Measurements from ENCODE around the gene FLNB. TPM values are rescaled to one million over a fixed set of nuclear protein-coding genes. Genes with fewer than 3 reads are reported as not detected.

The FLNB gene
- total RNA-seq, 2 donors from 2014 or later = 212 to 221 TPM

DNA sequence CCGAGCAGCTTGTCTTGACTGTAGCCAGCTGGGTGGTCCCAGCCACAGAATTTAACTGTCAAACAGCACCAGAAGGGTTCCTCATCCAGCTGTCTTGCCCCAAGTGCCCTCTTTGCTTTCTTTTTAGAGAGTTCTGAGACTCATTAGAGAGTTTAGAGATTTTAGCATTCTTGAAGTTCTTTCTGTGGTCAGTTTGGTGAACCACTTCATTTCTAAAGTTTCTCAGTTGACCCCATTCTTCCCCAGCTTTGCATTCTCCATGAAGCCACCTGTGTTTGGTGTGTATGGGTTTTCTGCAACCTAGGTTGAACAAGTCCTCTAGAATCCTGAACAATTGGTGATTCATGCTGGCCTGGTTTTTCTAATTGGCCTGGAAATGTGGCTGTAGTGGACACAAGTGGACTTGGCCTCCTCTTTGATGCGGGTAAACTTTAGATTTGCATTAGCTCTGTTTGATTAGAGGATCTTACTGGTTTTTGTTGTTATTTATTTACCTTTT lies 33.7 kb downstream of the FLNB start:
- Mint-ChIP-seq H3K27ac (peak overlapping the region; percentile 93), H3K4me3 (no peak overlapping the region), H3K36me3 (ENCODE audit: low read depth) (peaks cover 14% of the 10 kb centered on the region), H3K27me3 (ENCODE audit: insufficient read depth) (no peaks in the 10 kb centered on the region), H3K9me3 (no peaks in the 10 kb centered on the region), H3K4me1 (peaks cover 71% of the 10 kb centered on the region)
- 43 to 79% methylated on average over 1 to 2 of the region's 2 CpGs for WGBS, 2 experiments (ENCODE audit: insufficient coverage in 1 of 2, insufficient read length in 1 of 2)
- Histone ChIP-seq H3K27me3 (ENCODE audit: control insufficient read depth, insufficient read depth, low read length, poor library complexity, severe bottlenecking) (no peaks in the 10 kb centered on the region), H3K9ac (ENCODE audit: extremely low read depth, low read length, poor library complexity, severe bottlenecking) (no peak overlapping the region), H3K9me3 (ENCODE audit: control insufficient read depth, low read length) (no peaks in the 10 kb centered on the region), H3K27ac (ENCODE audit: low read depth, low read length) (peak overlapping the region; percentile 6), H3K4me3 (ENCODE audit: low read length) (no peak overlapping the region), H3K4me1 (ENCODE audit: control insufficient read depth, insufficient read depth, low read length) (peaks cover 38% of the 10 kb centered on the region), H3K36me3 (ENCODE audit: control insufficient read depth, insufficient read depth, low read length) (peaks cover 53% of the 10 kb centered on the region)
- no peak for DNase-seq
- TF ChIP-seq CTCF (conservative IDR thresholded peaks at IDR 0.05) = no peak

GRCh38 chr3:58042947-58043707 lies 34.9 kb downstream of the FLNB start:
- no peak overlapping the region for H3K27ac ChIP-seq (ENCODE audit: low read depth, low read length)
- H3K4me3 Mint-ChIP-seq = no peak overlapping the region
- H3K27me3 ChIP-seq (ENCODE audit: control insufficient read depth, insufficient read depth, low read length, poor library complexity, severe bottlenecking) = no peaks in the 10 kb centered on the region
- peaks cover 7% of the 10 kb centered on the region for H3K36me3 Mint-ChIP-seq (ENCODE audit: low read depth)
- H3K27ac Mint-ChIP-seq = peak overlapping the region; percentile 93
- H3K4me3 ChIP-seq (ENCODE audit: low read length) = peak overlapping the region; percentile 5
- H3K9ac ChIP-seq (ENCODE audit: extremely low read depth, low read length, poor library complexity, severe bottlenecking) = no peak overlapping the region
- H3K4me1 ChIP-seq (ENCODE audit: control insufficient read depth, insufficient read depth, low read length) = peaks cover 38% of the 10 kb centered on the region
- 74 to 100% methylated on average over 1 to 6 of the region's 6 CpGs for WGBS, 2 experiments (ENCODE audit: insufficient coverage in 1 of 2, insufficient read length in 1 of 2)
- no peak for DNase-seq
- no peaks in the 10 kb centered on the region for H3K9me3 ChIP-seq (ENCODE audit: control insufficient read depth, low read length)
- no peaks in the 10 kb centered on the region for H3K27me3 Mint-ChIP-seq (ENCODE audit: insufficient read depth)
- no peaks in the 10 kb centered on the region for H3K9me3 Mint-ChIP-seq
- peaks cover 46% of the 10 kb centered on the region for H3K36me3 ChIP-seq (ENCODE audit: control insufficient read depth, insufficient read depth, low read length)
- TF ChIP-seq CTCF (conservative IDR thresholded peaks at IDR 0.05) = no peak
- H3K4me1 Mint-ChIP-seq = peaks cover 72% of the 10 kb centered on the region

- no peak overlapping the region for H3K4me3 Mint-ChIP-seq
Measured at GRCh38 chr3:58043933-58044332, 35.7 kb downstream of the FLNB start.

More at GRCh38 chr3:58043933-58044332, 35.7 kb downstream of the FLNB start:
- no peak for DNase-seq
- Histone ChIP-seq H3K4me1 (ENCODE audit: control insufficient read depth, insufficient read depth, low read length) (peaks cover 41% of the 10 kb centered on the region), H3K36me3 (ENCODE audit: control insufficient read depth, insufficient read depth, low read length) (peaks cover 39% of the 10 kb centered on the region), H3K27ac (ENCODE audit: low read depth, low read length) (no peak overlapping the region), H3K9me3 (ENCODE audit: control insufficient read depth, low read length) (no peaks in the 10 kb centered on the region), H3K9ac (ENCODE audit: extremely low read depth, low read length, poor library complexity, severe bottlenecking) (no peak overlapping the region), H3K4me3 (ENCODE audit: low read length) (peak overlapping the region; percentile 5), H3K27me3 (ENCODE audit: control insufficient read depth, insufficient read depth, low read length, poor library complexity, severe bottlenecking) (no peaks in the 10 kb centered on the region)
- Mint-ChIP-seq H3K4me1 (peaks cover 74% of the 10 kb centered on the region), H3K9me3 (no peaks in the 10 kb centered on the region), H3K36me3 (ENCODE audit: low read depth) (peaks cover 5% of the 10 kb centered on the region), H3K27ac (peak overlapping the region; percentile 79), H3K27me3 (ENCODE audit: insufficient read depth) (no peaks in the 10 kb centered on the region)
- 76% methylated on average over 4 of the region's 4 CpGs; no CpG with 5 or more reads in 1 of the 2 experiments for WGBS, 2 experiments (ENCODE audit: insufficient coverage in 1 of 2, insufficient read length in 1 of 2)
- TF ChIP-seq CTCF (conservative IDR thresholded peaks at IDR 0.05) = no peak
